Peyer's patch (tissue), 4 donors: Measurements from ENCODE around the gene ADAMTS14.

Experiments used
- CTCF ChIP-seq, 6 experiments: fragments of 450-650 bp in 4 of 6; fragments of 200-600 bp in 2 of 6; sonication (generic) in 1 of 6; IDR thresholded peaks; one replicate each; pipeline ENCODE4 v1.5.1; 2017 to 2019; ENCODE audit warnings: antibody characterized with exemption in 6 of 6, mild to moderate bottlenecking in 3 of 6, moderate library complexity in 1 of 6
- POLR2A ChIP-seq, 2 donors: fragments of 450-650 bp; IDR thresholded peaks; one replicate each; pipeline ENCODE4 v1.5.1; 2017; ENCODE audit warnings: antibody characterized with exemption in 2 of 2, mild to moderate bottlenecking in 2 of 2, moderate library complexity in 2 of 2

- TF ChIP-seq POLR2A (IDR thresholded peaks at IDR 0.05) (no peak), CTCF (IDR thresholded peaks at IDR 0.05) (no peak)
These were observed 19.3 kb downstream of the ADAMTS14 start for GRCh38 chr10:70691611-70692010.
